Lower leg skin (tissue), 4 donors: ENCODE measurements around the gene GNAI2. TPM values are rescaled to one million over a fixed set of nuclear protein-coding genes. Genes with fewer than 3 reads are reported as not detected.

Experiments used
- DNase-seq, 2 donors: peaks; one replicate each; pipeline ENCODE4 v3.0.0-alpha.2; 2019; ENCODE audit warnings: low spot score in 2 of 2
- H3K4me3 ChIP-seq: fragments of 200-600 bp; sonication (generic); 2 replicates; pipeline ENCODE4 v1.5.1; 2017; ENCODE audit warnings: mild to moderate bottlenecking, low read depth; ENCODE audit not compliant: poor library complexity, severe bottlenecking
- CTCF ChIP-seq, 3 donors: fragments of 450-650 bp; IDR thresholded peaks; one replicate each; pipeline ENCODE4 v1.5.1; 2016; ENCODE audit warnings: antibody characterized with exemption in 3 of 3, mild to moderate bottlenecking in 3 of 3, moderate library complexity in 2 of 3
- POLR2A ChIP-seq, 2 donors: fragments of 450-650 bp; IDR thresholded peaks; one replicate each; pipeline ENCODE4 v1.6.1; 2016 to 2017; ENCODE audit warnings: antibody characterized with exemption in 2 of 2, mild to moderate bottlenecking in 1 of 2, moderate library complexity in 1 of 2
- WGBS, 2 donors: methylation state at CpG; one replicate each; pipeline ENCODE4 v1.1.5; 2018; 5-methylcytosine and 5-hydroxymethylcytosine counted together
- intact Hi-C: fragments of 100-400 bp; cut with DNase I; formaldehyde crosslinking; loops from one replicate; pipeline ENCODE4 v1.15.0; 2023; ENCODE audit warnings: low total_unique reads
- total RNA-seq, 4 donors: library from RNA; depleted of rRNA; stranded (reverse); fragments of >200 nt; gene quantifications; one replicate each; pipeline ENCODE4 v1.1.0, GENCODE V29; 2016

Gene GNAI2
- total RNA-seq, 4 donors from 2014 or later = 56.5 to 123 (median 74.8) TPM

GRCh38 chr3:50255251-50255615, 19.2 kb downstream of the GNAI2 start:
- intact Hi-C loops = no loop called here
- no peak overlapping the region for H3K4me3 ChIP-seq
- DNase-seq = no peak
- TF ChIP-seq POLR2A (IDR thresholded peaks at IDR 0.05) = no peak
- TF ChIP-seq CTCF (IDR thresholded peaks at IDR 0.05) = no peak
- WGBS, 2 donors = 36 to 46% methylated on average over 9 of the region's 9 CpGs

GRCh38 chr3:50256978-50257890, 21.2 kb downstream of the GNAI2 start:
- 84 to 91% methylated on average over 20 of the region's 20 CpGs for WGBS, 2 donors
- no peak overlapping the region for H3K4me3 ChIP-seq
- DNase-seq = no peak
- TF ChIP-seq POLR2A (IDR thresholded peaks at IDR 0.05) (no peak), CTCF (IDR thresholded peaks at IDR 0.05) (no peak)
- intact Hi-C loops = no loop called here

GRCh38 chr3:50258029-50258680, 22.2 kb downstream of the GNAI2 start:
- H3K4me3 ChIP-seq = no peak overlapping the region
- no peak for DNase-seq
- no peak for TF ChIP-seq POLR2A (IDR thresholded peaks at IDR 0.05)
- no peak for TF ChIP-seq CTCF (IDR thresholded peaks at IDR 0.05)
- 80 to 85% methylated on average over 16 to 17 of the region's 17 CpGs for WGBS, 2 donors
- intact Hi-C loops = no loop called here

- peak in 1 of 2 donors; percentile 87 for DNase-seq
- H3K4me3 ChIP-seq = no peak overlapping the region
- intact Hi-C loops = no loop called here
- WGBS, 2 donors = 39 to 45% methylated on average over 16 of the region's 16 CpGs
- TF ChIP-seq POLR2A (IDR thresholded peaks at IDR 0.05) = no peak
- no peak for TF ChIP-seq CTCF (IDR thresholded peaks at IDR 0.05)
These were observed 23.0 kb downstream of the GNAI2 start for GRCh38 chr3:50258979-50259378.

GRCh38 chr3:50259432-50260026, 23.5 kb downstream of the GNAI2 start:
- peak in 1 of 2 donors; percentile 87 for DNase-seq
- TF ChIP-seq POLR2A (IDR thresholded peaks at IDR 0.05) (no peak), CTCF (IDR thresholded peaks at IDR 0.05) (no peak)
- intact Hi-C loops = no loop called here
- no peak overlapping the region for H3K4me3 ChIP-seq
- WGBS, 2 donors = 37 to 48% methylated on average over 13 to 18 of the region's 18 CpGs
